ENCODE data around the gene SRRM3. TPM values are rescaled to one million over a fixed set of nuclear protein-coding genes. Genes with fewer than 3 reads are reported as not detected.

The SRRM3 gene
- total RNA-seq, 2 experiments from 2014 or later = not detected

DNA sequence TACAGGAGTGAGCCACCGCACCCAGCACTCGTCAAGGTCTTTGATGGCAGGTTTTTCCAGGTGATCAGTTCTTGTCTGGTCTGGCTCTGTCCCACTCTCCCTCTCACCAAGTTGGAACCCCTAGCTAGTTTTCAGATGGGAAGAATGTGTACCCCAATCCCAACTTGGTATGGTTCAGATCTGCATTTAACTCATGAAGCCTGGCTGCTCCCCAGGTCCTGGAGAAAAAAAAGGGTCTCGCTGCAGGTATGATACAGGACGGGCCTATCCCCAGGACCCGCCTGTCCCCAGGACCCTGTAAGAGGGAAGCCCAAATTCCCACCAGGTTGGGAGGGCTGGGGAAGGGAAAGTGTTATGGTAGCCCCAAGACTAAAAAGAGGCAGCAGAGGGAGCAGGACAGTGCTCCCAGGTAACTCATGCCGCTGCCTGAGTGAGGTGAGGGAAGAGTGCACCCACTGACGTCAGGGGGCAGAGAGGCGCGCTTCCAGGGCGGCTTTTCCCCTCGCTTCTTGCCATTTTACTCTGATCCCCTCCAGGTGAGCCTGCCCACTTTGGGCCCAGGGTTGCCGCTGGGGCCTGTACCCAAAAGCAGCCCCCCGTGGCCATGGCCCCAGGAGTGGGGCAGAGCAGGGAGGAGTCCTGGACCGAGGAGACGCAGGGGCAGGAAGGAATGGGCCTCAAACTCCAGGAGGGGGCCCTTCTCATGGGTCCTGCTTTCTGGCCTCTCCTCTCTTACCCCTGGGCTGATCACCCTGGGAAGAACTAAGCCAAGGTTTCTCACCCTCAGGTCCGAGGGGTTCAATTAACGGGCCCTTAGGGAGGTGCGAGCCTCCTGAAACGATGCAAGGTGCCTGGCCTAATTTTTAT lies 36.4 kb upstream of the SRRM3 start:
- no peaks in the 10 kb centered on the region for H3K4me1 ChIP-seq (ENCODE audit: insufficient read depth, low read length, poor library complexity, severe bottlenecking)
- POLR2A ChIA-PET = no interaction called here

DNA sequence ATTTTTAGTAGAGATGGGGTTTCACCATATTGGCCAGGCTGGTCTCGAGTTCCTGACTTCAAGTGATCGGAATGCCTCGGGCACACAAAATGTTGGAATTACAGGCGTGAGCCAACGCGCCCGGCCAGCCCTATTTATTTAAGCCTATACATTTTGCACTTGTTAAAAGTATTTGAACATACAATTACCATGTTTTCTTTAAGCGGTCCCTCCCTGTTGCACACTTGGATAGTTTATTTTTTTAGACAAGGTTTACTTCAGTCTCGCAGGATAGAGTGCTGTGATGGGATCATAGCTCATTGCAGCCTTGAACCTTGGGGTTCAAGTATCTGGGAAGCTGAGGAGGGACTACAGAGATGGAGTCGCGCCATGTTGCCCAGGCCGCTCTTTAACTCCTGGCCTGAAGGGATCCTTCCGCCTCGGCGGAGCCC lies 35.7 kb upstream of the SRRM3 start:
- intact Hi-C loops (cut with micrococcal nuclease; ENCODE audit: unreplicated experiment) = no loop called here
- BruUV-seq (replicated peaks) = no TSS peak
- no peak for DNase-seq (ENCODE audit: low spot score)
- Histone ChIP-seq H3K27ac (ENCODE audit: low read depth, low read length, poor library complexity, severe bottlenecking) (no peak overlapping the region), H3K4me1 (ENCODE audit: insufficient read depth, low read length, poor library complexity, severe bottlenecking) (no peaks in the 10 kb centered on the region), H2AFZ (ENCODE audit: low read length) (peak overlapping the region; percentile 78; the same call in 1 of the 2 replicates), H3K36me3 (ENCODE audit: insufficient read depth, low read length) (no peaks in the 10 kb centered on the region), H3K9me2 (ENCODE audit: insufficient read depth, low read length) (no peaks in the 10 kb centered on the region), H3K79me2 (ENCODE audit: insufficient read depth, low read depth, low read length) (no peaks in the 10 kb centered on the region), H3K9me3 (ENCODE audit: low read length) (no peaks in the 10 kb centered on the region), H3K4me2 (ENCODE audit: low read length) (peak overlapping the region; percentile 50; the same call in 1 of the 2 replicates), H4K20me1 (ENCODE audit: insufficient read depth, low read length) (no peaks in the 10 kb centered on the region), H3K4me3 (ENCODE audit: low read depth, low read length, poor library complexity, severe bottlenecking) (peak overlapping the region; percentile 60)
- ChIA-PET CTCF (ENCODE audit: unreplicated experiment) (no interaction called here), POLR2A (no interaction called here)
- no peak for TF ChIP-seq CTCF (conservative IDR thresholded peaks at IDR 0.05; ENCODE audit: low read length)
- no peak for TF ChIP-seq EZH2phosphoT487 (IDR thresholded peaks at IDR 0.05; ENCODE audit: borderline replicate concordance, low read depth, low read length)

More for the DNA sequence above, 36.4 kb upstream of the SRRM3 start:
- no TSS peak for BruUV-seq (replicated peaks)
- no peaks in the 10 kb centered on the region for H3K79me2 ChIP-seq (ENCODE audit: insufficient read depth, low read depth, low read length)
- intact Hi-C loops (cut with micrococcal nuclease; ENCODE audit: unreplicated experiment) = no loop called here
- DNase-seq (ENCODE audit: low spot score) = no peak
- H3K9me2 ChIP-seq (ENCODE audit: insufficient read depth, low read length) = no peaks in the 10 kb centered on the region
- no peak overlapping the region for H3K4me2 ChIP-seq (ENCODE audit: low read length)
- no peaks in the 10 kb centered on the region for H3K36me3 ChIP-seq (ENCODE audit: insufficient read depth, low read length)
- no peaks in the 10 kb centered on the region for H3K9me3 ChIP-seq (ENCODE audit: low read length)
- CTCF ChIA-PET (ENCODE audit: unreplicated experiment) = no interaction called here
- no peak overlapping the region for H3K4me3 ChIP-seq (ENCODE audit: low read depth, low read length, poor library complexity, severe bottlenecking)
- TF ChIP-seq CTCF (conservative IDR thresholded peaks at IDR 0.05; ENCODE audit: low read length) (no peak), EZH2phosphoT487 (IDR thresholded peaks at IDR 0.05; ENCODE audit: borderline replicate concordance, low read depth, low read length) (no peak)
- no peak overlapping the region for H2AFZ ChIP-seq (ENCODE audit: low read length)
- no peaks in the 10 kb centered on the region for H4K20me1 ChIP-seq (ENCODE audit: insufficient read depth, low read length)
- H3K27ac ChIP-seq (ENCODE audit: low read depth, low read length, poor library complexity, severe bottlenecking) = no peak overlapping the region
